GM19193 (cell line): ENCODE measurements around the gene CCDC124.

Experiments used
- POLR2A ChIP-seq: IDR thresholded peaks from 4 replicates; pipeline ENCODE4 v1.6.1; 2011; ENCODE audit not compliant: insufficient read depth, insufficient read length; ENCODE audit errors: extremely low read depth

CCDC124 gene

GRCh38 chr19:17948931-17949930 is 16.4 kb downstream of the CCDC124 start:
- TF ChIP-seq POLR2A = no peak

- no peak for TF ChIP-seq POLR2A
Measured at GRCh38 chr19:17949956-17950309, 17.1 kb downstream of the CCDC124 start.

GRCh38 chr19:17950310-17951156 is 17.7 kb downstream of the CCDC124 start:
- TF ChIP-seq POLR2A = no peak

GRCh38 chr19:17951157-17951989 is 18.6 kb downstream of the CCDC124 start:
- no peak for TF ChIP-seq POLR2A

- TF ChIP-seq POLR2A = no peak
Measured at GRCh38 chr19:17951990-17952976, 19.5 kb downstream of the CCDC124 start.

GRCh38 chr19:17953316-17953801 is 20.5 kb downstream of the CCDC124 start:
- TF ChIP-seq POLR2A = no peak

- no peak for TF ChIP-seq POLR2A
Measured at GRCh38 chr19:17953869-17954268, 21.1 kb downstream of the CCDC124 start.

- no peak for TF ChIP-seq POLR2A
Measured at GRCh38 chr19:17954401-17954800, 21.6 kb downstream of the CCDC124 start.

- no peak for TF ChIP-seq POLR2A
Measured at GRCh38 chr19:17957149-17957849, 24.5 kb downstream of the CCDC124 start.

GRCh38 chr19:17957885-17958284 is 25.1 kb downstream of the CCDC124 start:
- no peak for TF ChIP-seq POLR2A

GRCh38 chr19:17963936-17964691 is 31.3 kb downstream of the CCDC124 start:
- no peak for TF ChIP-seq POLR2A

- no peak for TF ChIP-seq POLR2A
Measured at GRCh38 chr19:17965370-17966128, 32.7 kb downstream of the CCDC124 start.

- TF ChIP-seq POLR2A = no peak
Measured at GRCh38 chr19:17966129-17966483, 33.3 kb downstream of the CCDC124 start.
